ENCODE results near the gene SIRPA. TPM values are rescaled to one million over a fixed set of nuclear protein-coding genes. Genes with fewer than 3 reads are reported as not detected.

The SIRPA gene
- total RNA-seq, 2 donors from 2014 or later, result 20.3 to 31.0 TPM

DNA sequence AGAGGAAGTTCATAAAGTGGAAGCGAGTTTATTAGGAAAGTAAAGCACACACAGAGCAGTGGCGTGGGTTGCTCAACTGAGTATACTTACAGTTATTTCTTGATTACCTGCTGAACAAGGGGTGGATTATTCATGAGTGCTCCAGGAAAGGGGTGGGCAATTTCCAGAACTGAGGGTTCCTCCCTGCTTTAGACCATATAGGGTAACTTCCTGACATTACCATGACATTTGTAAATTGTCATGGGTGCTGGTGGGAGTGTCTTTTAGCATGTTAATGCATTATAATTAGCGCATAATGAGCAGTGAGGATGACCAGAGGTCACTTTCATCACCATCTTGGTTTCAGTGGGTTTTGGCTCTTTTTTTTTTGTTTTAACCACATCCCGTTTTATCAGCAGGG is 68.9 kb downstream of the SIRPA start:
- H3K27me3 ChIP-seq (replicated peaks; ENCODE audit: insufficient read depth), result no peaks in the 10 kb centered on the region
- no peak for DNase-seq (ENCODE audit: low spot score)
- WGBS, result 64% methylated on average over 4 of the region's 4 CpGs
- no peak for TF ChIP-seq POLR2A (IDR thresholded peaks at IDR 0.05)
- TF ChIP-seq CTCF (IDR thresholded peaks at IDR 0.05), result no peak
- TF ChIP-seq POLR2AphosphoS5 (IDR thresholded peaks at IDR 0.05), result no peak
- H3K36me3 ChIP-seq, result no peaks in the 10 kb centered on the region
- intact Hi-C loops (cut with DNase I), result no loop called here
- no peak overlapping the region for H3K27ac ChIP-seq
- H3K9me3 ChIP-seq, result no peaks in the 10 kb centered on the region
- no peaks in the 10 kb centered on the region for H3K4me1 ChIP-seq (replicated peaks)
- H3K4me3 ChIP-seq, result no peak overlapping the region

GRCh38 chr20:1964659-1965405 is 69.6 kb downstream of the SIRPA start:
- Histone ChIP-seq H3K4me3 (no peak overlapping the region), H3K36me3 (no peaks in the 10 kb centered on the region), H3K9me3 (no peaks in the 10 kb centered on the region), H3K27me3 (replicated peaks; ENCODE audit: insufficient read depth) (no peaks in the 10 kb centered on the region), H3K4me1 (replicated peaks) (no peaks in the 10 kb centered on the region), H3K27ac (no peak overlapping the region)
- intact Hi-C loops (cut with DNase I), result loop anchor here (1.0 to 5.0 kb wide), 2 partner anchors 207 to 487 kb away; no protein-coding TSS in a partner anchor
- TF ChIP-seq POLR2AphosphoS5 (IDR thresholded peaks at IDR 0.05), result no peak
- no peak for TF ChIP-seq CTCF (IDR thresholded peaks at IDR 0.05)
- no peak for TF ChIP-seq POLR2A (IDR thresholded peaks at IDR 0.05)
- WGBS, result 54% methylated on average over 14 of the region's 14 CpGs
- DNase-seq (ENCODE audit: low spot score), result no peak

DNA sequence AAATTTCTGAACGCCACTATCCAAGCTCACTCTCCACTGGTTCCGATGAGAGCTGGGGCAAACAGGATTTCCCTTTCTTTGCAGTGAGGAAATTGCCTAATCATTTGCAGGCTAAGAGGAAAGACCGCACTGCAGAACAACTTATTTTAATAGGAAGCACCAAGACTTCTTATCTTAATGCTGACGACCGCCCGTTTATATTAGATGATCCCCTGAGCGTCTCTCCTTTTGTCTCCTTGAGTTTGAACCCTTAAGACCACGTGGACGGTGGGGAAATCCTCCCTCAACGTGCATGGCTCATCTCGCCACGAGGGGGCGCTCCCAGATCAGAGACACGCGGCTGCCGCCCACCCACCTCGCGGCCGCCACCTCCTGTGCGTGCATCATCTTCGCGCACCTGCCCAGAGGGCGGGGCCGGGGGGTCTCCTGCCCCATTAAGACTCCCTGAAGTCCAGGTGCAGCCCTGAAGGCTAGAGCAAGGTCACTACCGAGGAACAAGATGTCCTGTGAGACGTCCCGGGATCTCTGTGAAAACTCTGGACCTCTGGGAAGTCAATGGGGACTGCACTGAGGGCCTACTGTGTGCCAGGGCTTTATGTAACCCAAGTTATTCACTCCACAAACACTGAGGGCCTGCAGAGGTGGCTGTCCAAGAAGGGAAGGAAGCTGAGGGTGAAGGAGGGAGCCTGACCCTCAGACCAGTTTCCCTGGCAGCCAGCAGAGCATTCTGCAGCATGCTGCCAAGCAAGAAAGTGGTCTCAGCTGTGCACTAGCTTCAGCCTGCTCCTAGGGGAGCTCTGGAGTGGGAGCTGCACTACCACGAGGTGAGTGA is 70.5 kb downstream of the SIRPA start:
- H3K27ac ChIP-seq, result no peak overlapping the region
- TF ChIP-seq POLR2A (IDR thresholded peaks at IDR 0.05) (no peak), CTCF (IDR thresholded peaks at IDR 0.05) (peak; percentile 89 to 95 (median 94))
- peak; percentile 49 for DNase-seq (ENCODE audit: low spot score)
- no peaks in the 10 kb centered on the region for H3K36me3 ChIP-seq
- 5% methylated on average over 28 of the region's 28 CpGs for WGBS
- no peak overlapping the region for H3K4me3 ChIP-seq
- no peaks in the 10 kb centered on the region for H3K27me3 ChIP-seq (replicated peaks; ENCODE audit: insufficient read depth)
- H3K4me1 ChIP-seq (replicated peaks), result no peaks in the 10 kb centered on the region
- intact Hi-C loops (cut with DNase I), result loop anchor here (1.0 to 5.0 kb wide), 2 partner anchors 207 to 487 kb away; no protein-coding TSS in a partner anchor
- no peaks in the 10 kb centered on the region for H3K9me3 ChIP-seq

DNA sequence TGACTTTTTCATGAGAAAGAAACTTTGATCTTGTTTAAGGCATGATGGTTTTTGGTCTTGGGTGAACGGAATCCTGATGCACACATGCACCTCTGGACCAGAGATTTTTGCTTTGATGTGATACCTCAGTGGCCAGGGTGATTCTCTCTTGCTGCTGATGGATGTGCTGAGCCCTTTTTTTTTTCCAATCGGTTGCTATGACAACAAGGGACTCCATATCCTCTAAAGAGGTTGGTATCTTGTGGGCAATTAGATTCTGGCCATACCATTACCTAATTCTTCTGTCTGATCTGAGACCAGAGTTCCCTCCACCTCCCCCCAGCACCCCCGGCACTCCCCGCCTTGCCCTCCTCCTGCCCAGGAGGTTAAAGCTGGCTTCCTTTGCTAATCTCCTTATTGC is 73.8 kb downstream of the SIRPA start:
- no peak overlapping the region for H3K27ac ChIP-seq
- TF ChIP-seq POLR2AphosphoS5 (IDR thresholded peaks at IDR 0.05) (no peak), CTCF (IDR thresholded peaks at IDR 0.05) (no peak), POLR2A (IDR thresholded peaks at IDR 0.05) (no peak)
- H3K9me3 ChIP-seq, result no peaks in the 10 kb centered on the region
- H3K27me3 ChIP-seq (replicated peaks; ENCODE audit: insufficient read depth), result no peaks in the 10 kb centered on the region
- WGBS, result 73% methylated on average over 4 of the region's 4 CpGs
- no peaks in the 10 kb centered on the region for H3K4me1 ChIP-seq (replicated peaks)
- DNase-seq (ENCODE audit: low spot score), result no peak
- intact Hi-C loops (cut with DNase I), result loop anchor here (5.0 kb wide), 1 partner anchor 483 kb away; no protein-coding TSS in a partner anchor
- H3K36me3 ChIP-seq, result no peaks in the 10 kb centered on the region
- no peak overlapping the region for H3K4me3 ChIP-seq
